SHP77 (cell line): ENCODE measurements around the gene WDR19.
"Not testable (repeated sequence)": the region's sequence is repeated elsewhere in the genome, so short reads cannot be mapped to it uniquely, and the experiment has no call there.

Experiments
- DNase-seq, 2 experiments: peaks; one replicate each; lab custom pipeline; 2025; lab: John Stamatoyannopoulos, UW

The WDR19 gene

GRCh38 chr4:39181905-39182638 lies at the start of gene WDR19:
TSS of gene WDR19 (plus strand) at chr4:39182529. CDS start at chr4:39182558, 29 bp downstream.
- DNase-seq, result peak; percentile 91

GRCh38 chr4:39133623-39134022 lies 48.7 kb upstream of the WDR19 start:
- no peak for DNase-seq

GRCh38 chr4:39134683-39135306 lies 47.5 kb upstream of the WDR19 start:
- DNase-seq, result no peak

- not testable (repeated sequence) for DNase-seq
Observed at GRCh38 chr4:39138227-39138626, 44.1 kb upstream of the WDR19 start.

GRCh38 chr4:39146211-39146610 lies 36.1 kb upstream of the WDR19 start:
- DNase-seq, result no peak

GRCh38 chr4:39154009-39154408 lies 28.3 kb upstream of the WDR19 start:
- no peak for DNase-seq

GRCh38 chr4:39157520-39157919 lies 24.8 kb upstream of the WDR19 start:
- DNase-seq, result no peak

GRCh38 chr4:39166177-39166576 lies 16.2 kb upstream of the WDR19 start:
- no peak for DNase-seq

- DNase-seq, result no peak
Observed at GRCh38 chr4:39166669-39167068, 15.7 kb upstream of the WDR19 start.

- no peak for DNase-seq
Observed at GRCh38 chr4:39169426-39169825, 12.9 kb upstream of the WDR19 start.

- no peak for DNase-seq
Observed at GRCh38 chr4:39170301-39170700, 12.0 kb upstream of the WDR19 start.

GRCh38 chr4:39178706-39179105 lies 3.6 kb upstream of the WDR19 start:
- DNase-seq, result no peak

GRCh38 chr4:39179681-39180080 lies 2.6 kb upstream of the WDR19 start:
- DNase-seq, result no peak

GRCh38 chr4:39180629-39181028 lies 1.7 kb upstream of the WDR19 start:
- not testable (repeated sequence) for DNase-seq

GRCh38 chr4:39181520-39181904 lies 817 bp upstream of the WDR19 start:
- DNase-seq, result no peak

GRCh38 chr4:39201963-39202362 lies 19.6 kb downstream of the WDR19 start:
- no peak for DNase-seq

GRCh38 chr4:39204543-39204942 lies 22.2 kb downstream of the WDR19 start:
- DNase-seq, result no peak

GRCh38 chr4:39205000-39205399 lies 22.7 kb downstream of the WDR19 start:
- DNase-seq, result no peak

GRCh38 chr4:39205476-39205875 lies 23.1 kb downstream of the WDR19 start:
- no peak for DNase-seq

- no peak for DNase-seq
Observed at GRCh38 chr4:39227906-39228305, 45.6 kb downstream of the WDR19 start.

- no peak for DNase-seq
Observed at GRCh38 chr4:39228377-39228776, 46.0 kb downstream of the WDR19 start.

GRCh38 chr4:39230462-39230861 lies 48.1 kb downstream of the WDR19 start:
- DNase-seq, result no peak

GRCh38 chr4:39231660-39232059 lies 49.3 kb downstream of the WDR19 start:
- DNase-seq, result no peak

- no peak for DNase-seq
Observed at GRCh38 chr4:39232100-39232499, 49.8 kb downstream of the WDR19 start.
